K562 (cell line): ENCODE data around the gene KIF1A. TPM values are rescaled to one million over a fixed set of nuclear protein-coding genes. Genes with fewer than 3 reads are reported as not detected.

Experiments
- ATAC-seq: fragments of 200-7000 bp; cut with Tn5 transposase; 3 replicates; pipeline ENCODE4 v1.9.1; 2020; ENCODE audit warnings: moderate library complexity
- BruUV-seq: library from RNA; stranded (reverse); fragments of 400-500 nt; replicated peaks from 2 replicates; lab custom pipeline; 2021; lab: Mats Ljungman, UMichigan
- CTCF ChIA-PET: fragments of 300-600 bp; formaldehyde crosslinking; extraction: SDS; loops from one replicate; lab custom pipeline; 2021; ENCODE audit warnings: low intra/inter-chr PET ratio; lab: Yijun Ruan, JAX
- POLR2A ChIA-PET: fragments of 300-600, 350-650 bp; sonication (Branson Sonifier 250); formaldehyde crosslinking; extraction: SDS; loops from one replicate; lab custom pipeline; 2021; ENCODE audit warnings: antibody characterized with exemption, inconsistent platforms; lab: Yijun Ruan, JAX
- DNase-seq, 4 experiments: peaks; one replicate each; pipeline versions ENCODE4 v3.0.0 to v3.0.0-alpha.2; 2011 to 2018; ENCODE audit warnings: low spot score in 3 of 4, mixed read lengths in 3 of 4; ENCODE audit errors: extremely low read depth in 1 of 4
- FAIRE-seq: peaks from 2 replicates; lab custom pipeline; 2011; peaks lifted over from hg19 to GRCh38; lab: Jason Lieb, UNC
- H2AFZ ChIP-seq: 2 replicates; pipeline ENCODE4 v1.6.0; 2011; ENCODE audit warnings: low read depth, low read length, control low read depth, inconsistent platforms
- H3K27ac ChIP-seq: fragments of 200-600 bp; 3 replicates; pipeline ENCODE4 v1.8.0; 2011; ENCODE audit warnings: low read depth, mild to moderate bottlenecking, control low read depth, inconsistent platforms, low read length, moderate library complexity, mixed read lengths; ENCODE audit errors: extremely low read depth
- H3K27me3 ChIP-seq, 2 experiments: fragments of 300-600 bp in 1 of 2; 2 replicates in 1 of 2; 3 replicates in 1 of 2; pipeline versions ENCODE4 v1.6.0 to v1.8.0; 2011; ENCODE audit warnings: inconsistent platforms in 2 of 2, low read length in 2 of 2, mild to moderate bottlenecking in 1 of 2, mixed read lengths in 1 of 2, moderate library complexity in 1 of 2; ENCODE audit not compliant: control insufficient read depth in 2 of 2, insufficient read depth in 2 of 2
- H3K36me3 ChIP-seq: fragments of 300-600 bp; 3 replicates; pipeline ENCODE4 v1.8.0; 2011; ENCODE audit warnings: mild to moderate bottlenecking, low read length, inconsistent platforms; ENCODE audit not compliant: control insufficient read depth, insufficient read depth
- H3K4me1 ChIP-seq, 2 experiments: fragments of 200-600 bp in 1 of 2; replicated peaks in 1 of 2; 2 replicates in 1 of 2; 3 replicates in 1 of 2; pipeline versions ENCODE4 v1.5.1 to v1.8.0; 2011; ENCODE audit warnings: inconsistent platforms in 2 of 2, low read length in 2 of 2, mild to moderate bottlenecking in 1 of 2, mixed read lengths in 1 of 2, moderate library complexity in 1 of 2; ENCODE audit not compliant: control insufficient read depth in 2 of 2, insufficient read depth in 2 of 2
- H3K4me2 ChIP-seq: 2 replicates; pipeline ENCODE4 v1.6.1; 2011; ENCODE audit warnings: low read length, control low read depth, inconsistent platforms, mixed read lengths; ENCODE audit not compliant: insufficient read depth
- H3K4me3 ChIP-seq: fragments of 200-600 bp; sonication (generic), shearing (Covaris generic); 2 replicates; pipeline ENCODE4 v1.5.1; 2016; ENCODE audit warnings: control low read depth, inconsistent platforms
- H3K79me2 ChIP-seq: fragments of 200-600 bp; 3 replicates; pipeline ENCODE4 v1.8.0; 2011; ENCODE audit warnings: low read length, inconsistent platforms; ENCODE audit not compliant: control insufficient read depth, insufficient read depth
- H3K9ac ChIP-seq, 2 experiments: 2 replicates each; pipeline versions ENCODE4 v1.6.0 to v1.6.1; 2011; ENCODE audit warnings: low read depth in 2 of 2, low read length in 2 of 2, control low read depth in 1 of 2, inconsistent platforms in 1 of 2, mild to moderate bottlenecking in 1 of 2, mixed read lengths in 1 of 2; ENCODE audit not compliant: insufficient read depth in 1 of 2
- H3K9me1 ChIP-seq: one replicate; pipeline ENCODE4 v1.6.0; 2011; ENCODE audit warnings: inconsistent platforms, mild to moderate bottlenecking, low read length, moderate library complexity; ENCODE audit not compliant: control insufficient read depth, insufficient read depth
- H3K9me3 ChIP-seq: replicated peaks from 2 replicates; pipeline ENCODE4 v1.5.1; 2011; ENCODE audit warnings: low read depth, low read length, inconsistent platforms; ENCODE audit not compliant: control insufficient read depth, insufficient read depth
- H4K20me1 ChIP-seq: replicated peaks from 2 replicates; pipeline ENCODE4 v1.6.1; 2011; ENCODE audit warnings: low read length, inconsistent platforms, mixed read lengths; ENCODE audit not compliant: control insufficient read depth, insufficient read depth
- C11orf30 ChIP-seq: fragments of 450-650 bp; IDR thresholded peaks from 2 replicates; pipeline ENCODE4 v1.6.1; 2016; ENCODE audit warnings: low read depth, mild to moderate bottlenecking
- CAMTA2 ChIP-seq: fragments of 250-450 bp; sonication (Bioruptor Pico); conservative IDR thresholded peaks from 2 replicates; pipeline ENCODE4 v1.5.1; 2022
- CREB5 ChIP-seq: fragments of 250-450 bp; sonication (Bioruptor Pico); IDR thresholded peaks from 2 replicates; pipeline ENCODE4 v1.5.0; 2020; ENCODE audit warnings: mild to moderate bottlenecking
- FOXP1 ChIP-seq: sonication (generic); formaldehyde crosslinking; IDR thresholded peaks from 2 replicates; pipeline ENCODE4 v1.8.0; 2022; ENCODE audit warnings: mild to moderate bottlenecking, missing genetic modification reagents
- HDAC1 ChIP-seq, 2 experiments: fragments of 450-650 bp; IDR thresholded peaks; 2 replicates each; pipeline ENCODE4 v1.6.1; 2016 to 2017; ENCODE audit warnings: inconsistent platforms in 1 of 2, mild to moderate bottlenecking in 1 of 2, moderate library complexity in 1 of 2
- KDM2B ChIP-seq: fragments of 250-450 bp; sonication (Bioruptor Pico); IDR thresholded peaks from 2 replicates; pipeline ENCODE4 v1.8.0; 2021; ENCODE audit warnings: mild to moderate bottlenecking, moderate library complexity
- PKNOX1 ChIP-seq: fragments of 450-650 bp; IDR thresholded peaks from 2 replicates; pipeline ENCODE4 v1.6.1; 2016
- PURB ChIP-seq: sonication (generic); formaldehyde crosslinking; IDR thresholded peaks from 2 replicates; pipeline ENCODE4 v1.9.0; 2021; ENCODE audit warnings: low read depth, mild to moderate bottlenecking, missing genetic modification reagents
- SAP30 ChIP-seq: fragments of 200-600 bp; sonication (generic); IDR thresholded peaks from 2 replicates; pipeline ENCODE4 v1.6.1; 2012; ENCODE audit warnings: borderline replicate concordance, low read depth, mild to moderate bottlenecking, moderate library complexity, low read length, control low read depth, inconsistent platforms; ENCODE audit not compliant: insufficient read depth, poor library complexity, severe bottlenecking
- TEAD2 ChIP-seq: fragments of 450-650 bp; IDR thresholded peaks from 2 replicates; pipeline ENCODE4 v1.6.1; 2016; ENCODE audit warnings: missing genetic modification characterization, control low read depth, missing compliant biosample characterization
- ZFP1 ChIP-seq: fragments of 450-650 bp; formaldehyde crosslinking; IDR thresholded peaks from 2 replicates; pipeline ENCODE4 v1.4.0; 2020; ENCODE audit warnings: mild to moderate bottlenecking, mixed read lengths
- ZNF143 ChIP-seq: sonication (generic); formaldehyde crosslinking; IDR thresholded peaks from 2 replicates; pipeline ENCODE4 v1.9.0; 2022; ENCODE audit warnings: mild to moderate bottlenecking, missing genetic modification reagents
- WGBS: fragments of 100-300 bp; shearing (Covaris generic); methylation state at CpG from one replicate; pipeline ENCODE4 v1.1.6; 2016; ENCODE audit warnings: low coverage, mixed read lengths; ENCODE audit not compliant: insufficient coverage; ENCODE audit errors: missing lambda C conversion rate; 5-methylcytosine and 5-hydroxymethylcytosine counted together
- in situ Hi-C: fragments of 300-500 bp; cut with MboI; formaldehyde crosslinking; loops from 4 replicates; pipeline ENCODE4 v1.15.0; 2018; ENCODE audit warnings: inconsistent platforms, mixed read lengths
- intact Hi-C: fragments of 100-400 bp; cut with micrococcal nuclease; formaldehyde crosslinking; loops from 2 replicates; pipeline ENCODE4 v1.14.2; 2022
- polyA plus RNA-seq, 8 experiments: library from polyadenylated mRNA; depleted of rRNA in 4 of 8; stranded (reverse) in 5 of 8; unstranded in 3 of 8; fragments of >200 nt; fragmentation: Nextera tagmentation in 2 of 8; fragmentation: Illumina TruSeq in 1 of 8; extraction: Ambion mirVana in 2 of 8; extraction: Trizol in 1 of 8; gene quantifications; 2 replicates each; pipeline versions ENCODE4 v1.2.1 to v1.2.3, GENCODE V29; 2011 to 2014; ENCODE audit warnings: inconsistent platforms in 1 of 8, missing spikeins in 1 of 8
- total RNA-seq, 7 experiments: library from RNA; depleted of rRNA in 6 of 7; stranded (reverse); fragments of >200 nt in 6 of 7; fragmentation: Illumina TruSeq in 2 of 7; extraction: Trizol in 2 of 7; gene quantifications; 2 replicates each; pipeline versions ENCODE4 v1.2.1 to v1.2.3, GENCODE V29; 2011 to 2021; ENCODE audit warnings: low replicate concordance in 1 of 7
- TF ChIP-seq, protein P1 (sequence below): fragments of 250-450 bp; sonication (Bioruptor Pico); IDR thresholded peaks from 2 replicates; pipeline ENCODE4 v1.5.1; 2021; ENCODE audit warnings: mild to moderate bottlenecking

Gene KIF1A
- total and polyA plus RNA-seq, 9 of the 15 experiments (the other 6 are each of a cell fraction or from before 2014, with no cell fraction given): 0.07 to 1.4 (median 0.45) TPM; not detected in 2

DNA sequence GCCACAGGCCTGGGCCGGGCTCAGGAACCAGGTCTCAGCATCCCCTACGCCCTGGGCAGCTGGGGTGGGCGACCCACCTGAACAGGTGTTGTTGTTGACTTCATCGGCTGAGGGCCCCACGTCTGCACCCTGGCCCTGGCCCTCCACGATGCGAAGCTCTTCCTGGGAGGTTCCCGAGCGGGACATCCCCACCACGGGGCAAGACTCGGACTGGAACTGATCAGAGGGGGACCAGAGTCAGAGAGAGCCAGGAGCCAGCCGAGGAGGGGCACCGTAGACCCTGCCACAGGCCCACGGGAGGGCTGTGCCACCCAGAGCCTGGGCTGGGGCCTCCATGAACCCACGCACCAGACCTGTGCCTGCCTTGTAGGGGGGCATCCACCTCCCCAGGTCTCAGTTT, 74.1 kb downstream of the KIF1A start:
- Histone ChIP-seq H4K20me1 (no peaks in the 10 kb centered on the region), H3K4me3 (no peak overlapping the region), H3K36me3 (no peaks in the 10 kb centered on the region), H3K27ac (no peak overlapping the region), H3K27me3 (peaks cover 2 to 39% of the 10 kb centered on the region in 2 experiments; a peak in 3 of 5 replicates), H3K4me2 (no peak overlapping the region), H3K9me1 (no peaks in the 10 kb centered on the region), H3K9ac (no peak overlapping the region), H3K4me1 (peaks cover 0 to 3% of the 10 kb centered on the region in 2 experiments; a peak in 1 of 5 replicates), H2AFZ (no peak overlapping the region), H3K9me3 (no peaks in the 10 kb centered on the region), H3K79me2 (no peaks in the 10 kb centered on the region)
- no TSS peak for BruUV-seq
- FAIRE-seq (no peak), ATAC-seq (no peak), DNase-seq (no peak)
- ChIA-PET CTCF (no interaction called here), POLR2A (no interaction called here)
- WGBS: 0% methylated on average over 2 of the region's 15 CpGs
- in situ Hi-C loops (no loop called here), intact Hi-C loops (no loop called here)
- no peak for TF ChIP-seq CAMTA2 (CRISPR knock-in tag)
- TF ChIP-seq, protein P1, sequence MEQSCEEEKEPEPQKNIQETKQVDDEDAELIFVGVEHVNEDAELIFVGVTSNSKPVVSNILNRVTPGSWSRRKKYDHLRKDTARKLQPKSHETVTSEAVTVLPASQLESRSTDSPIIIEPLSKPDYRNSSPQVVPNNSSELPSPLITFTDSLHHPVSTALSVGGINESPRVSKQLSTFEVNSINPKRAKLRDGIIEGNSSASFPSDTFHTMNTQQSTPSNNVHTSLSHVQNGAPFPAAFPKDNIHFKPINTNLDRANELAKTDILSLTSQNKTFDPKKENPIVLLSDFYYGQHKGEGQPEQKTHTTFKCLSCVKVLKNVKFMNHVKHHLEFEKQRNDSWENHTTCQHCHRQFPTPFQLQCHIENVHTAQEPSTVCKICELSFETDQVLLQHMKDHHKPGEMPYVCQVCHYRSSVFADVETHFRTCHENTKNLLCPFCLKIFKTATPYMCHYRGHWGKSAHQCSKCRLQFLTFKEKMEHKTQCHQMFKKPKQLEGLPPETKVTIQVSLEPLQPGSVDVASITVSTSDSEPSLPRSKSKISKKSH (CRISPR knock-in tag): no peak

GRCh38 chr2:240745456-240745855, 74.6 kb downstream of the KIF1A start:
- H3K36me3 ChIP-seq: no peaks in the 10 kb centered on the region
- no peak overlapping the region for H3K9ac ChIP-seq
- no peaks in the 10 kb centered on the region for H3K9me3 ChIP-seq
- no peaks in the 10 kb centered on the region for H4K20me1 ChIP-seq
- peaks cover 2 to 39% of the 10 kb centered on the region in 2 experiments; a peak in 3 of 5 replicates for H3K27me3 ChIP-seq
- H3K4me2 ChIP-seq: no peak overlapping the region
- no peak for FAIRE-seq
- no peak for ATAC-seq
- H3K27ac ChIP-seq: no peak overlapping the region
- CTCF ChIA-PET: no interaction called here
- intact Hi-C loops (no loop called here), in situ Hi-C loops (no loop called here)
- no peaks in the 10 kb centered on the region for H3K9me1 ChIP-seq
- WGBS: 5% methylated on average over 7 of the region's 15 CpGs
- no peaks in the 10 kb centered on the region for H3K79me2 ChIP-seq
- H2AFZ ChIP-seq: no peak overlapping the region
- BruUV-seq: no TSS peak
- H3K4me3 ChIP-seq: no peak overlapping the region
- no peak for DNase-seq
- POLR2A ChIA-PET: no interaction called here
- peaks cover 0 to 3% of the 10 kb centered on the region in 2 experiments; a peak in 1 of 5 replicates for H3K4me1 ChIP-seq
- no peak for TF ChIP-seq PKNOX1
- TF ChIP-seq TEAD2 (tag): no peak
- no peak for TF ChIP-seq KDM2B
- no peak for TF ChIP-seq C11orf30
- no peak for TF ChIP-seq PURB (CRISPR knock-in tag)
- no peak for TF ChIP-seq ZFP1 (CRISPR knock-in tag)
- TF ChIP-seq HDAC1 (IDR thresholded peaks at IDR 0.05): no peak
- no peak for TF ChIP-seq SAP30
- TF ChIP-seq CREB5 (CRISPR knock-in tag): no peak
- no peak for TF ChIP-seq FOXP1 (CRISPR knock-in tag)
- TF ChIP-seq ZNF143 (CRISPR knock-in tag): no peak
